Skeletal muscle tissue (tissue), 4 donors: ENCODE data around the gene PEAR1. TPM values are rescaled to one million over a fixed set of nuclear protein-coding genes. Genes with fewer than 3 reads are reported as not detected.
"Not testable (repeated sequence)": the region's sequence is repeated elsewhere in the genome, so short reads cannot be mapped to it uniquely, and the experiment has no call there.

Experiments
- H3K27ac ChIP-seq: one replicate; pipeline ENCODE4 v1.7.0; 2013; ENCODE audit warnings: mild to moderate bottlenecking, low read depth, low read length, inconsistent platforms
- H3K27me3 ChIP-seq, 3 donors: one replicate each; pipeline ENCODE4 v1.7.0; 2013; ENCODE audit warnings: low read length in 3 of 3; ENCODE audit not compliant: control insufficient read depth in 3 of 3, insufficient read depth in 3 of 3
- H3K36me3 ChIP-seq, 3 donors: one replicate each; pipeline ENCODE4 v1.7.0; 2013; ENCODE audit warnings: low read length in 3 of 3; ENCODE audit not compliant: control insufficient read depth in 3 of 3, insufficient read depth in 3 of 3
- H3K4me1 ChIP-seq, 3 donors: one replicate each; pipeline ENCODE4 v1.7.0; 2013; ENCODE audit warnings: low read length in 3 of 3, mild to moderate bottlenecking in 3 of 3; ENCODE audit not compliant: control insufficient read depth in 3 of 3, insufficient read depth in 3 of 3
- H3K4me3 ChIP-seq, 3 donors: one replicate each; pipeline ENCODE4 v1.7.0; 2013; ENCODE audit warnings: low read length in 3 of 3
- H3K9ac ChIP-seq, 3 donors: one replicate each; pipeline ENCODE4 v1.7.0; 2013; ENCODE audit warnings: low read length in 3 of 3, mild to moderate bottlenecking in 3 of 3, moderate library complexity in 2 of 3, low read depth in 1 of 3
- H3K9me3 ChIP-seq, 3 donors: one replicate each; pipeline ENCODE4 v1.7.0; 2013; ENCODE audit warnings: low read length in 3 of 3; ENCODE audit not compliant: control insufficient read depth in 3 of 3
- total RNA-seq: library from RNA; depleted of rRNA; stranded (reverse); fragments of >200 nt; gene quantifications from one replicate; pipeline ENCODE4 v1.2.3, GENCODE V29; 2014
- donor health status: Osteomylitis.

PEAR1 gene
- total RNA-seq, 1 donor from 2014 or later: 4.7 TPM

- H3K9ac ChIP-seq: no peak overlapping the region
- H3K9me3 ChIP-seq: no peaks in the 10 kb centered on the region
- H3K27ac ChIP-seq: no peak overlapping the region
- H3K27me3 ChIP-seq: peaks cover 75 to 91% (median 83%) of the 10 kb centered on the region in 3 donors
- H3K4me3 ChIP-seq: no peak overlapping the region
- H3K36me3 ChIP-seq: no peaks in the 10 kb centered on the region
- peaks cover 13 to 23% (median 22%) of the 10 kb centered on the region in 3 donors for H3K4me1 ChIP-seq
Measured at GRCh38 chr1:156924478-156925153, 31.1 kb downstream of the PEAR1 start.

- no peak overlapping the region for H3K4me3 ChIP-seq
- peaks cover 13 to 20% (median 18%) of the 10 kb centered on the region in 3 donors for H3K4me1 ChIP-seq
- no peaks in the 10 kb centered on the region for H3K9me3 ChIP-seq
- H3K36me3 ChIP-seq: no peaks in the 10 kb centered on the region
- H3K9ac ChIP-seq: no peak overlapping the region
- H3K27me3 ChIP-seq: peaks cover 73 to 88% (median 83%) of the 10 kb centered on the region in 3 donors
- H3K27ac ChIP-seq: no peak overlapping the region
Measured at GRCh38 chr1:156925154-156926010, 31.9 kb downstream of the PEAR1 start.

- no peak overlapping the region for H3K27ac ChIP-seq
- peaks cover 11 to 15% (median 13%) of the 10 kb centered on the region in 3 donors for H3K4me1 ChIP-seq
- no peak overlapping the region for H3K4me3 ChIP-seq
- H3K9me3 ChIP-seq: no peaks in the 10 kb centered on the region
- peaks cover 73 to 84% (median 77%) of the 10 kb centered on the region in 3 donors for H3K27me3 ChIP-seq
- no peak overlapping the region for H3K9ac ChIP-seq
- no peaks in the 10 kb centered on the region for H3K36me3 ChIP-seq
Measured at GRCh38 chr1:156926175-156926574, 32.7 kb downstream of the PEAR1 start.

- H3K4me3 ChIP-seq, H3K27ac ChIP-seq, H3K9me3 ChIP-seq, H3K36me3 ChIP-seq, H3K9ac ChIP-seq: not testable (repeated sequence)
- Histone ChIP-seq H3K4me1 (peaks cover 14 to 19% (median 15%) of the 10 kb centered on the region in 3 donors), H3K27me3 (peaks cover 68 to 78% (median 71%) of the 10 kb centered on the region in 3 donors)
Measured at GRCh38 chr1:156926695-156927094, 33.2 kb downstream of the PEAR1 start.

GRCh38 chr1:156927215-156928042 is 33.9 kb downstream of the PEAR1 start:
- Histone ChIP-seq H3K27me3 (peaks cover 61 to 71% (median 66%) of the 10 kb centered on the region in 3 donors), H3K27ac (no peak overlapping the region), H3K4me3 (peak overlapping the region; percentile 15 to 56 (median 20)), H3K9ac (peak overlapping the region in 1 of 3 donors; percentile 33), H3K36me3 (no peaks in the 10 kb centered on the region), H3K4me1 (peaks cover 15 to 23% (median 19%) of the 10 kb centered on the region in 3 donors), H3K9me3 (no peaks in the 10 kb centered on the region)

- Histone ChIP-seq H3K27ac (no peak overlapping the region), H3K4me3 (peak overlapping the region in 1 of 3 donors; percentile 15), H3K4me1 (peaks cover 15 to 23% (median 19%) of the 10 kb centered on the region in 3 donors), H3K27me3 (peaks cover 54 to 64% (median 59%) of the 10 kb centered on the region in 3 donors), H3K9ac (no peak overlapping the region), H3K9me3 (no peaks in the 10 kb centered on the region), H3K36me3 (no peaks in the 10 kb centered on the region)
Measured at GRCh38 chr1:156928043-156928602, 34.6 kb downstream of the PEAR1 start.

GRCh38 chr1:156929596-156930238 is 36.2 kb downstream of the PEAR1 start:
- peaks cover 0 to 4% (median 0%) of the 10 kb centered on the region in 3 donors for H3K36me3 ChIP-seq
- peaks cover 9 to 18% (median 15%) of the 10 kb centered on the region in 3 donors for H3K4me1 ChIP-seq
- no peak overlapping the region for H3K9ac ChIP-seq
- peaks cover 44 to 50% (median 46%) of the 10 kb centered on the region in 3 donors for H3K27me3 ChIP-seq
- no peaks in the 10 kb centered on the region for H3K9me3 ChIP-seq
- H3K27ac ChIP-seq: no peak overlapping the region
- H3K4me3 ChIP-seq: no peak overlapping the region

GRCh38 chr1:156930483-156930882 is 37.0 kb downstream of the PEAR1 start:
- Histone ChIP-seq H3K4me1 (peaks cover 9 to 18% (median 15%) of the 10 kb centered on the region in 3 donors), H3K27ac (no peak overlapping the region), H3K36me3 (peaks cover under 1 to 9% (median 5%) of the 10 kb centered on the region in 3 donors), H3K9ac (no peak overlapping the region), H3K9me3 (no peaks in the 10 kb centered on the region), H3K4me3 (no peak overlapping the region), H3K27me3 (peaks cover 36 to 42% (median 38%) of the 10 kb centered on the region in 3 donors)
